NCI-H774 (cell line): ENCODE data around the gene PACRG.

Source experiments
- DNase-seq: peaks from one replicate; lab custom pipeline; 2025; lab: John Stamatoyannopoulos, UW

The PACRG gene

DNA sequence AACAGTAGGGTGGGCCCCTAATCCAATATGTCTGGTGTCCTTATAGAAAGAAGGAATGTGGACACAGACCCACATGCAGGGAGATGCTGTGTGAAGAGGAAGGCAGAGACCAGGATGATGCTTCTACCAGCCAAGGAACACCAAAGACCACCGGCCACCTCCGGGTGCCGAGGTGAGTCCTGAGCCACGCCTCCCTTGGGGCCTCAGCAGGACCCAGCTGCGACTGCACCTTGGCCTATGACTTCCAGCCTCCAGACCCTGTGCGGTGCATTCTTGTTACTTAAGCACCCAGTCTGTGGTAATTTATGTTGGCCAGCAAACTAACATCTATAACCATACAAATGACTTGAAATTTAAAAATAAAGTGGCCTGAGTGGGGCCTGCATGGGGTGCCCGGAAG is 607.3 kb downstream of the PACRG start:
- DNase-seq, result no peak

GRCh38 chr6:163335671-163336545 is 608.1 kb downstream of the PACRG start:
- no peak for DNase-seq

DNA sequence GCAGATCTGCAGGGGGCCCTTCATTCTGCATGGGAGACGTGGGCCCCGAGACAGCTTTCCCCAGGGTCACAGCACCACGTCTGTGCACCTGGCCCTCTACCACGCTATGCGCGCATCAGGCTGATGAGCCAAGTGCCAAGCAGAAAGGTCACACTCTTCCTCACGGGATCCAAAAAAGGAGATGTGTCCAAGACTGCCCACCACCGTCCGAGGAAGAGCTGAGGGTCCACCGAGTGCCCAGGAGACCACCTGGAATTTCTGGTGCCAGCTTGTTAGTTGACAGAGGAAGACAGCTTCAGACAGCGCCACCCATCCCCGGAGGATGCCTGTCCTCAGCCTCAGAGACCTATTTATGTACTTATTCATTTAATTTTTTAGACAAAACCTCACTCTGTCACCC is 609.2 kb downstream of the PACRG start:
- DNase-seq, result no peak

- DNase-seq, result no peak
These were observed 610.2 kb downstream of the PACRG start for GRCh38 chr6:163337958-163338357.

GRCh38 chr6:163338671-163339405 is 611.1 kb downstream of the PACRG start:
- DNase-seq, result no peak

- DNase-seq, result no peak
These were observed 611.7 kb downstream of the PACRG start for GRCh38 chr6:163339466-163339865.

- DNase-seq, result no peak
These were observed 612.6 kb downstream of the PACRG start for GRCh38 chr6:163340201-163340887.

DNA sequence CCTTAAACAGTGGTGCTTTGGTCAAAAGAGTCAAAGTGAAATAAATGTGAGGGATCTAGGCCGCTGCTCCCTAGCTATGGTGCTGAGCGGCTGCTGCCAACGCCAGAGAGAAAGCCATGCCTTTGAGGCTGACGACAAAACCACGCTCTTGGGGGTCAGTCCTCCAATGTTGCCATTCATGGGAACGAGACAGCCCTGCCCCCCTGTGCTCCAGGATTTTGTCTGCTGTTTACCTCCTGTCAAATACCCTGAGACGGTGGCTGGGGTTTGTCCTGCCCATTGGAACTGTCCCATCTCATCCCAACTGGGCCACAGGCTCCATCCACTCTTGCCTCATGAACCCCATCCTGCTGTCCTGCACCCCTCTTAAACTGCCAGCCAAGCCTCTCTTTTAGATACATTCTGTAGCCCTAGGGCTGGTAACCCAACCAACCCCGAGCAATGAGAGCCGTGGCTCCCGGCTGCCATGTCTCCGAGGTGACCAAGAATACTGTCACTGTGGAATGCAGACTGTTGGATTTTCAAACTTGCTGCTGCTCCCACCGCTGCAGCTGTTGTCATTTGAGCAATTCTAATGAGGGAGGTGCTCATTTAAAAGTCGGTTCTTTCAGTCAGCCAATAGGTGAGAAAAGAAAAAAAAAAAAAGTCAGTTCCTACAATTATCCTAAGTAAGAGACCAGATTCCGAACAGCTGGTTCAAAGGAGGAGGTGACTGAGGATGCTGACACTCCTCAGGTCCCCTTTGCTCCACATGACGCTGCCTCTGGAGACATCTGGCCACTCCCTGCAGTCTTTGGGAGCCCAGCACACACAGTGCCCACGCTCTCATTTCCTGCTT is 613.7 kb downstream of the PACRG start:
- no peak for DNase-seq

GRCh38 chr6:163342571-163343539 is 615.1 kb downstream of the PACRG start:
- no peak for DNase-seq

DNA sequence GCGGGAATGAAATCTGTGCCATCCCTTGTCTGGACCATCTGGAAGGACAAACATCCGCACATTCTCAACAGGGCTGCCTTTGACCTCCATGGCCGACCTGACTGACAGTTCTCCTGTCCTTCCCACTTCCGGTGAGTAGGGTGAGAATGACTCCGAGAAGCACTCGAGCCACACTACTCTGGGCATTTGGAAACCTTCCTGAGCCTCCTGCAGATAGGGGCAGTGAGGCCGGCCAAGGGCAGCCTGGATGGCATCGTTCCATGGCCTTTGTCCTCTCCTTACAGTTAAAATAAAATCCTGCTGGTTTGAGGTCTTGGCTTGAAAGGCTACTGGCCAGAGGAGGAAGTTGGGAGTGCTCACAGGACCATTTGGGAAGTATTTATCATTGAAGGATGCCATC is 615.8 kb downstream of the PACRG start:
- no peak for DNase-seq

- DNase-seq, result no peak
These were observed 616.6 kb downstream of the PACRG start for GRCh38 chr6:163344411-163344810.

DNA sequence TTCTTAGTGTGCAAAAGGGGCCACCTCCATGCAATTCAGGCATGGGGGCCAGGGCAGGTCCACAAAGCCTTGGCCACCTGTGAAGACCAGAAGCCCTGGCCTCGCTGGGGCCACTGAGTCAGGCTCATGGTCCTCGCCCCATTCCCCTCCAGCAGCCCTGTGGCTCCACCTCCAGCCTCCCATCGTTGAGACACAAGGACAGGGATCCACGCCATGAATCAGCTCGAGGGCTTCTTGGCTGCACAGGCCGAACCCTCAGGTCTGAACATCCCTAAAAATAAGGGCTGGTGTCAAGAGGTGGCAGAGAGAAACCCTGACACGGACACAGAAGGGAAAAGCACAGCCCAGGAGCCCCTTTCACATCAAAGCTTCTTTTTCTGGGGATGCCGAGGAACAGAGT is 618.2 kb downstream of the PACRG start:
- no peak for DNase-seq

DNA sequence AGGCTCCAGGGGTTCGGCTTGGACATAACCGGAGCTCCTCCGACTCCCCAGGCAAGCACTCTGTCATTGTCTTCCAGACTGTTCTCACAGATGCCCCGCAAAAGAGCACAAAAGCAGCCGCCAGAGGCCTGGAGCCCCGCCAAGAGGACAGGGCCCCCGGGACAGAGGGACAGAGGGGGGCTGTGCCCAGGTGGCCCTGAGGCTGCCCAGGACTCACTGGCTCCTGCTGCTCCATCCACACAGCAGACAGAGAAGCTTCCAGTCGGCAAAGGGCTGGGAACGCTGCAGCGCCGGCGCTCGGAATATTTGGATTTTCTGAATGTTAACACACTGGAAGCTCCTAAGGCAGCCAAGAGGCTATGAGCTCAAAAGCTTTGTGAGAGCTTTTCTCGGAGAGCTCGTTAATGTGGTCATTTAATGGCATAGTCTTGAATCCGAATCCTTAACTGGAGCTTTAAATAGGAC is 618.8 kb downstream of the PACRG start:
- DNase-seq, result no peak

DNA sequence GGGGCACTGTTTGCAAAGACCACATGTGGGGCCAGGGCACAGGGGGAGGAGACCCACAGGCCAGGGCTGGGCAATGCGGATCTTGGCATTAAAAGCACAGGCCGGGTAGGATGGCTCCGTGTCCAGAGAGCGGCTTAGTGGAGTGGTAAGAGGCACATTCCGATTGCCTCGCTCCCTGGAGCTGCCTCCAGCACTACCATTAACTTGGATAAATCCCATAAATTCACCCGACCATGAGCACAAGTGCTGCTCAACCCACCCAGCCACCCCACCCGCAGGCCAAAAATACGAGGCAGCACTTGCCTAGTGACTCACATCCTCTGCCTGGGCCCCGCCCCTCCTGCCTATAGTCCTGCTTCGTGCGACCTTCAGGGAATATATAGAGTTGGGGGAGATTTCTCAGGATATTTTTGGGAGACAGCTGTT is 619.3 kb downstream of the PACRG start:
- DNase-seq, result no peak

GRCh38 chr6:163348789-163349680 is 621.3 kb downstream of the PACRG start:
- no peak for DNase-seq

DNA sequence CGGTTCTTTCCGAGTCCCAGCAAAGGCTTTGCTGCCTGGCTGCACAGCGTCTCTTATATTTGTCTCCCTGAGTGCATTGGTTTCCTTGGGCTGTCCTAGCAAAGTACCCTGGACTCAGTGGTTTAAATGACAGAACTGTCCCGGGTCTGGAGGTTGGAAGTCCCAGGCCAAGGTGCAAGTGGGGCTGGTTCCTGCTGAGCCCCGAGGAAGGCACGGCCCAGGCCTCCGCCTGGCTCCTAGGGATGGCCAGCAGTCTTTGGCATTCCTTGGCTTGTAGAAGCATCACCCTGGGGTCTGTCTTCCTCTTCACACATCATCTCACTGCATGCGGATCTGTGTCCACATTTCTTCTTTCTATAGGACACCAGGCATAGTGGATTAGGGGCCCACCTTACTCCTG is 621.9 kb downstream of the PACRG start:
- DNase-seq, result no peak

DNA sequence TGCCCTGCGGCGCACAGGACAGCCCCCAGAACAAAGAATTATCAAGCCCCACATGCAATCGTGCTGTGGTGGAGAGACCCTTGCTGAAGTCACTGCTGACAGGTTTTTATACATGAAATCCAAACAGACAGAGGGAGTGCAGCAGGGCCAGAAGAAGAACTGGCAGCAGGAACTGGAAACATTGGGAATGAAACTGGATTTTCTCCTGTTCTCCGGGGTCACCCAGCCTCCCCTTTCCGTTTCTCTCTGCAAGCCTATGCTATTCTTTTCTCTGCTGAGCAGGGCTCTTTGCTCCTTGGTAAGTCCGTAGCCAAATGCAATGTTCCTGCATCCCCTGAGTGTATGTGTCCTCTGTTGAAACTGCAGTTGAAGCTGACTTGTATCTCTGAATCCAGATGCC is 623.2 kb downstream of the PACRG start:
- no peak for DNase-seq

DNA sequence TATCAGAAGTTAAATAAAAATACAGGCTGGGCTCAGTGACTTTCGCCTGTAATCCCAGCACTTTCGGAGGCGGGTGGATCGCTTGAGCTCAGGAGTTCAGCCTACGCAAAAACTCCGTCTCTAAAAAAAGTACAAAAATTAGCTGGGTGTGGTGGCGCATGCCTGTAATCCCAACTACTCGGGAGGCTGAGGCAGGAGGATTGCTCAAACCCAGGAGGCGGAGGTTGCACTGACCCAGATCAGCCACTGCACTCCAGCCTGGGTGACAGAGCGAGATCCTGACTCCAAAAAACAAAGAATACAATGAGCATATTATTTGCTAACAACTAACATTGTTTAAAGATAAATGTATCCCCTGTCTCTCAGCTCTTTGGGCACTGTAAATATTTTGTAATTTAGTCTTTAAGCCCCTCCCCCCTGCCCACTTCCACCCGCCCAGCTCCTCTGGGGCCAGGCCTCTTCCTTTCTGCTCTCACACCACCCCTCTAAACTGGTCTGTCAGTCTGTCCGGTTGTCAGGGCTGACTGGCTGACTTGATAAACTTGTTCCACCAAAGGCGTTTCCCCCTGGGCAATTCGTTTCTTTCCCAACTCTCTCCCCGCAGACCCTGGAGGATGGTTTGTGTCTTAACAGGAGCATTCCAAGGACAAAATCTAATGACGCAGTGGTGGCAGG is 624.4 kb downstream of the PACRG start:
- no peak for DNase-seq

DNA sequence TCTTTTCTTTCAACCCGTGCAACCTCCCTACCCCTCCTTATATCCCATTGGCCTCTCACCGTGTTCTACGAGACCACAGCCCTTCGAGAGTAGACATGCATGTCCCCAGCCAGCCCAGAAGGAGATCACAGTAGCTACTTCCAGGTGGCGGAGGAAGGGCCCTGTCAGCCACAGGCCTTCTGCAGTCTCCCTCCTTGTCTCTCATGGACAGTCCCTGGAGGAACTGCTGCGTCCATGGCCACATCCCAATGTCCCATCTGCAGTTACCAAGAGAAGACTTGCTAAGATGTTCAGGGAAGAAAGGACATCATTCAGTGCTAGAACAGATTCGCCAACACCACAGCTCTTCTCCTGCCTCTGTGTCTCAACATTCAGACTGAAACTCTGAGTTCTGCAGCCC is 625.2 kb downstream of the PACRG start:
- DNase-seq, result no peak
